GM18870 (cell line): ENCODE measurements around the gene EIF4H.
"Not testable (repeated sequence)": the region's sequence is repeated elsewhere in the genome, so short reads cannot be mapped to it uniquely, and the experiment has no call there.

Experiments
- ATAC-seq: cut with Tn5 transposase; IDR thresholded peaks from one replicate; pipeline ENCODE4 v1.9.1; 2021; ENCODE audit warnings: moderate library complexity; ENCODE audit not compliant: unreplicated experiment

EIF4H gene

GRCh38 chr7:74173866-74174605 lies at the start of gene EIF4H:
EIF4H (plus strand) TSS chr7:74174356; CDS start chr7:74174384, 28 bp downstream.
- peak; percentile 59 for ATAC-seq

GRCh38 chr7:74126220-74126880 lies 47.8 kb upstream of the EIF4H start:
- ATAC-seq, result no peak

GRCh38 chr7:74129887-74130286 lies 44.3 kb upstream of the EIF4H start:
- ATAC-seq, result no peak

GRCh38 chr7:74130518-74130917 lies 43.6 kb upstream of the EIF4H start:
- ATAC-seq, result no peak

- ATAC-seq, result no peak
These were observed 40.0 kb upstream of the EIF4H start for GRCh38 chr7:74134117-74134620.

GRCh38 chr7:74138334-74138867 lies 35.8 kb upstream of the EIF4H start:
- no peak for ATAC-seq

- ATAC-seq, result no peak
These were observed 35.0 kb upstream of the EIF4H start for GRCh38 chr7:74138945-74139843.

- no peak for ATAC-seq
These were observed 32.5 kb upstream of the EIF4H start for GRCh38 chr7:74141705-74142104.

GRCh38 chr7:74143383-74143782 lies 30.8 kb upstream of the EIF4H start:
- no peak for ATAC-seq

- ATAC-seq, result no peak
These were observed 25.7 kb upstream of the EIF4H start for GRCh38 chr7:74148491-74148890.

GRCh38 chr7:74149071-74149470 lies 25.1 kb upstream of the EIF4H start:
- ATAC-seq, result no peak

- ATAC-seq, result no peak
These were observed 24.6 kb upstream of the EIF4H start for GRCh38 chr7:74149603-74150002.

- no peak for ATAC-seq
These were observed 20.4 kb upstream of the EIF4H start for GRCh38 chr7:74153736-74154135.

- no peak for ATAC-seq
These were observed 18.3 kb upstream of the EIF4H start for GRCh38 chr7:74155810-74156395.

GRCh38 chr7:74157605-74158004 lies 16.6 kb upstream of the EIF4H start:
- ATAC-seq, result no peak

GRCh38 chr7:74164985-74165456 lies 9.1 kb upstream of the EIF4H start:
- no peak for ATAC-seq

- ATAC-seq, result no peak
These were observed 8.1 kb upstream of the EIF4H start for GRCh38 chr7:74165867-74166593.

GRCh38 chr7:74167324-74167723 lies 6.8 kb upstream of the EIF4H start:
- ATAC-seq, result not testable (repeated sequence)

GRCh38 chr7:74173074-74173473 lies 1.1 kb upstream of the EIF4H start:
- ATAC-seq, result no peak

GRCh38 chr7:74173491-74173865 lies 678 bp upstream of the EIF4H start:
- no peak for ATAC-seq
